ENCODE data around the gene H2BK1.
A peak's percentile ranks its signal among the peaks of the same experiment; 100 is the strongest.

The H2BK1 gene

DNA sequence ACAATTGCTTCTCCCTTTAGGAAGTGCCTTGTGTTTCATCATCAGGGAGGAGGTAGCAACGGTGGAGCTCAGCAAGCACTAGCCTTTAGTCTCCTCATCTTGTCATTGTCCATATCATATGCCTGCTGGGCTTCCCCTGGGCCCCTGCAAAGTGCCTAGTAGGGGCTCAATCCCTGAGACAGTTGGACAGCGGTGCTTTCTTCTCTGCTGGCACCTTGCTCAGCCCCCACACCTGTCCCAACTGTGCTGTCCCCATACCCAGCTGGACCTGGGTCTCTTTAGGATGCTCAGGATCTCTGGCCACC is 32.7 kb upstream of the H2BK1 start:
- Histone ChIP-seq H3K27me3 (ENCODE audit: insufficient read depth, low read length) (peaks cover 8% of the 10 kb centered on the region), H4K20me1 (ENCODE audit: insufficient read depth, low read length) (no peaks in the 10 kb centered on the region), H3K4me2 (ENCODE audit: low read length) (peak overlapping the region; percentile 26; the same call in 1 of the 2 replicates), H3F3A (ENCODE audit: insufficient read depth, low read length) (no peaks in the 10 kb centered on the region), H2AFZ (ENCODE audit: low read length) (no peak overlapping the region), H3K79me2 (ENCODE audit: insufficient read depth, low read length) (no peaks in the 10 kb centered on the region), H3K9me2 (ENCODE audit: low read depth, low read length) (no peaks in the 10 kb centered on the region), H3K9ac (ENCODE audit: low read length) (no peak overlapping the region; the same call in 1 of the 2 replicates), H3K4me1 (ENCODE audit: insufficient read depth, low read length, severe bottlenecking) (peaks cover 31% of the 10 kb centered on the region), H3K36me3 (ENCODE audit: insufficient read depth, low read length) (peaks cover 16% of the 10 kb centered on the region), H3K4me3 (ENCODE audit: low read depth, low read length, poor library complexity, severe bottlenecking) (peak overlapping the region; percentile 9), H3K9me3 (ENCODE audit: low read length) (no peaks in the 10 kb centered on the region), H3K27ac (ENCODE audit: low read depth, low read length, poor library complexity, severe bottlenecking) (no peak overlapping the region)
- TF ChIP-seq, protein P1, sequence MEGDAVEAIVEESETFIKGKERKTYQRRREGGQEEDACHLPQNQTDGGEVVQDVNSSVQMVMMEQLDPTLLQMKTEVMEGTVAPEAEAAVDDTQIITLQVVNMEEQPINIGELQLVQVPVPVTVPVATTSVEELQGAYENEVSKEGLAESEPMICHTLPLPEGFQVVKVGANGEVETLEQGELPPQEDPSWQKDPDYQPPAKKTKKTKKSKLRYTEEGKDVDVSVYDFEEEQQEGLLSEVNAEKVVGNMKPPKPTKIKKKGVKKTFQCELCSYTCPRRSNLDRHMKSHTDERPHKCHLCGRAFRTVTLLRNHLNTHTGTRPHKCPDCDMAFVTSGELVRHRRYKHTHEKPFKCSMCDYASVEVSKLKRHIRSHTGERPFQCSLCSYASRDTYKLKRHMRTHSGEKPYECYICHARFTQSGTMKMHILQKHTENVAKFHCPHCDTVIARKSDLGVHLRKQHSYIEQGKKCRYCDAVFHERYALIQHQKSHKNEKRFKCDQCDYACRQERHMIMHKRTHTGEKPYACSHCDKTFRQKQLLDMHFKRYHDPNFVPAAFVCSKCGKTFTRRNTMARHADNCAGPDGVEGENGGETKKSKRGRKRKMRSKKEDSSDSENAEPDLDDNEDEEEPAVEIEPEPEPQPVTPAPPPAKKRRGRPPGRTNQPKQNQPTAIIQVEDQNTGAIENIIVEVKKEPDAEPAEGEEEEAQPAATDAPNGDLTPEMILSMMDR (IDR thresholded peaks at IDR 0.05; ENCODE audit: low read length): no peak
- TF ChIP-seq EZH2 (IDR thresholded peaks at IDR 0.05; ENCODE audit: borderline replicate concordance, low read length): no peak

DNA sequence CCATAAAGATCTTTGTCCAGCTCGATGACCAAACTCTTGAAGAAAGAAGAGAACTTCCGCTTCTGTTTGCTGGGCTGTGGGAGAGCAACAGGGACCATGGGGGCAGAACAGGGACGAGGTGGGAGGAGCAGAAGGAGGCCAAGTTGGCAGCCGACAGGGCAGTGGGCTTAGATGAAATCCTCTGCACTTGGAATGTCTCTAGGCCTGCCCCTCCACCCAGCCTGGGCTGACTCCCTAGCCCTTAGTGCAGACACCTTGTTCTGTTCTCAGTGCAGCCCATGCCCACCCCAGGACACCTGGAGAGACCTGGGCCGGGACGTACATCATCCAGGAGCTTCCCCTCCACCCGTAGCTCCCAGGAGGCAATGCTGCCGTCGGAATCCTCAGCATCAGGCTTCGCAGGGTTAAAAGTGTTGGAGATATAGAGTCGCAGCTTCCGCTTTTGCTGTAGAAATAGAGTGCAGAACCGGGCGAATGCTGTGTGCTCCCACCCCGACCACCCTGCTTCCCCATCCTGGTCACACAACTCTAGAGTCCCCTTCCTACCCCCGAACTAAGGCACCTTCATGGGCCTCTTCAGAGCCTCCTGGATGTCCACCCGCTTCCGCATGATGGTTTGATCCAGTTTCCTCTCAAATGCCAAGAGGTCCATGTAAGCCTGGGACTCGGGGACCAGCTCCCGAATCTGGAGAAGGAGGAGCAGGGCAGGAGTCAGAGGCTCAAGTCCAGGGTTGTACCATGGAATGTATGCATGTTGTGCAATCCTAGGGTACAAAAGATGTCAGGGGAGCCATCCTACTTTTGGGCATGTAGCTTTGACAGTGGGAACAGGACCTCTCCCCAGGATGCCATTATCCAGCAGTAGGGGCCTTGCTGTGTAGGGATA is 32.1 kb upstream of the H2BK1 start:
- Histone ChIP-seq H3K79me2 (ENCODE audit: insufficient read depth, low read length) (no peaks in the 10 kb centered on the region), H3K27me3 (ENCODE audit: insufficient read depth, low read length) (peaks cover 8% of the 10 kb centered on the region), H3K27ac (ENCODE audit: low read depth, low read length, poor library complexity, severe bottlenecking) (no peak overlapping the region), H3K4me3 (ENCODE audit: low read depth, low read length, poor library complexity, severe bottlenecking) (no peak overlapping the region), H3K36me3 (ENCODE audit: insufficient read depth, low read length) (peaks cover 22% of the 10 kb centered on the region), H4K20me1 (ENCODE audit: insufficient read depth, low read length) (no peaks in the 10 kb centered on the region), H3K4me1 (ENCODE audit: insufficient read depth, low read length, severe bottlenecking) (peaks cover 31% of the 10 kb centered on the region), H3K4me2 (ENCODE audit: low read length) (no peak overlapping the region), H3K9me2 (ENCODE audit: low read depth, low read length) (no peaks in the 10 kb centered on the region), H3K9me3 (ENCODE audit: low read length) (no peaks in the 10 kb centered on the region), H3F3A (ENCODE audit: insufficient read depth, low read length) (no peaks in the 10 kb centered on the region), H2AFZ (ENCODE audit: low read length) (no peak overlapping the region), H3K9ac (ENCODE audit: low read length) (no peak overlapping the region)
- TF ChIP-seq, protein P1 (IDR thresholded peaks at IDR 0.05; ENCODE audit: low read length): no peak
- TF ChIP-seq EZH2 (IDR thresholded peaks at IDR 0.05; ENCODE audit: borderline replicate concordance, low read length): no peak

DNA sequence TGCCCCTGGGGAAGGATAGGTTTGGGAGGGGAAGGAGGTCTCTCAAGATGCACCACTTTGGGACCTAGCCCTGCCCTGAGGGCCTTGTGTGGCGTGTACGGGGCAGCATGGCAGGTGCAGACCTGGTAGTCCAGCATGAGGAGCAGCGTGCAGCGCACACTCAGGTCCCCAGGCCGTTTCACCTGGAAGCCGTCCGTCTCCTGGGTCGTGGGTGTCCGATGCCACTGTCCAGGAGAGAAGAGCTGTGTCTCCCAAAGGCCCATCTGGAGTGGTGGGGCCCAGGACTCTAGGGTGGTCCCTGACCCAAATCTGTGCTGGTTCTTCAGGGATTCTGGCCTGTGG is 31.4 kb upstream of the H2BK1 start:
- Histone ChIP-seq H3K9me3 (ENCODE audit: low read length) (no peaks in the 10 kb centered on the region), H3K27ac (ENCODE audit: low read depth, low read length, poor library complexity, severe bottlenecking) (no peak overlapping the region), H3K9me2 (ENCODE audit: low read depth, low read length) (no peaks in the 10 kb centered on the region), H3K4me1 (ENCODE audit: insufficient read depth, low read length, severe bottlenecking) (peaks cover 31% of the 10 kb centered on the region), H3K9ac (ENCODE audit: low read length) (no peak overlapping the region), H3K4me3 (ENCODE audit: low read depth, low read length, poor library complexity, severe bottlenecking) (no peak overlapping the region), H3F3A (ENCODE audit: insufficient read depth, low read length) (no peaks in the 10 kb centered on the region), H3K27me3 (ENCODE audit: insufficient read depth, low read length) (peaks cover 8% of the 10 kb centered on the region), H2AFZ (ENCODE audit: low read length) (no peak overlapping the region), H3K79me2 (ENCODE audit: insufficient read depth, low read length) (no peaks in the 10 kb centered on the region), H4K20me1 (ENCODE audit: insufficient read depth, low read length) (no peaks in the 10 kb centered on the region), H3K36me3 (ENCODE audit: insufficient read depth, low read length) (peaks cover 28% of the 10 kb centered on the region), H3K4me2 (ENCODE audit: low read length) (no peak overlapping the region)
- TF ChIP-seq EZH2 (IDR thresholded peaks at IDR 0.05; ENCODE audit: borderline replicate concordance, low read length): no peak
- TF ChIP-seq, protein P1 (IDR thresholded peaks at IDR 0.05; ENCODE audit: low read length): no peak
